ENCODE data around the gene SHISA9.
"Not testable (repeated sequence)": the region's sequence is repeated elsewhere in the genome, so short reads cannot be mapped to it uniquely, and the experiment has no call there.

The SHISA9 gene
- 0 reads per million in 2 donors for total RNA-seq

DNA sequence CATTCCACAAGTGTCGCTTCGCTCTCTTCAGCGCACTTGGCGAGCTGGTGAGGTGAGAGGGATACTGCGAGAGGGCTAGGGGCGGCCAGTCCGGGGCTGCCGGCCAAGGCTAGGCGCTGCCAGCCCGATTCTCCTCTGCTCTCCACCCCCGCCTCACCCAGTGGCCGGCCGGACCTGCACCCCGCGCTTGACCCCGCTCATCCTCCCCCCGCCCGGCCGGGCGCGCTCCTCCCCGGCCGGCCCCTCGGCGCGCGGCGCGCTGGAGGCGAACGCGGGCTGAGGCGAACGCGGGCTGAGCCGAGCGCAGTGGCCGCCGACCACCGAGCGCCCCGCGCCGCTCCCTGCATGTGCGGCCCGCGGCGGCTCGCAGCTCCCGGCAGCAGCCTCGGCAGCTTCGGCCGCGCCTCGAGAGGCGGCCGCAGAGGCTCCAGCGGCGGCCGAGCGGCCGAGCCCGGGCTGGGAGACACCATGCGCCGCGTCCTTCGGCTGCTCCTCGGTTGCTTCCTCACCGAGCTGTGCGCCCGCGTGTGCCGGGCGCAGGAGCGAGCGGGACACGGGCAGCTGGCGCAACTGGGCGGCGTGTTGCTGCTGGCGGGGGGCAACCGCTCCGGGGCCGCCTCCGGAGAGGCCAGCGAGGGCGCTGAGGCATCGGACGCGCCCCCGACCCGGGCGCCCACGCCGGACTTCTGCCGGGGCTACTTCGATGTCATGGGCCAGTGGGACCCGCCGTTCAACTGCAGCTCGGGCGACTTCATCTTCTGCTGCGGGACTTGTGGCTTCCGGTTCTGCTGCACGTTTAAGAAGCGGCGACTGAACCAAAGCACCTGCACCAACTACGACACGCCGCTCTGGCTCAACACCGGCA lies at the start of gene SHISA9:
Gene SHISA9, plus strand, starts transcription at position 2 of the 865 bp plus-strand sequence.
- DNase-seq: no peak

DNA sequence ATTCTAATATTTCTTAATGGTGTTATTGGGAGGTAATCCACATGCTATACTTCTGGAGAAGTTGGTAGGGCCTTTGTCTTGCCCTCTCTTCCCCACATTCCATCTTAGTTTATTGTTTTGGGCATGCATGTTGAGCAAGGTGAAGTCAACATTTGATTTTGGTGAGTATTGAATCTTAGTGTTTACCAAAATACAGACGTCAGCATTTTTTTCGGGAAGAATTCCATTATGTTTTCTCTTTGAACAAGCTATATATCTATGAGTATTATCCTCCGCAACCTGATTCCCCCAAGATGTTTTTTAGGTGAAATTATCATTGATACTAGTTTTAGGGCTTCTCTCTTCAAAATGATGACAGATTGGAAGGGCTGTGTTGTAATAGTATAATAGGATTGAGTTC lies 47.4 kb upstream of the SHISA9 start:
- no peak for DNase-seq

- DNase-seq: not testable (repeated sequence)
These were observed 44.0 kb upstream of the SHISA9 start for GRCh38 chr16:12857435-12857834.

DNA sequence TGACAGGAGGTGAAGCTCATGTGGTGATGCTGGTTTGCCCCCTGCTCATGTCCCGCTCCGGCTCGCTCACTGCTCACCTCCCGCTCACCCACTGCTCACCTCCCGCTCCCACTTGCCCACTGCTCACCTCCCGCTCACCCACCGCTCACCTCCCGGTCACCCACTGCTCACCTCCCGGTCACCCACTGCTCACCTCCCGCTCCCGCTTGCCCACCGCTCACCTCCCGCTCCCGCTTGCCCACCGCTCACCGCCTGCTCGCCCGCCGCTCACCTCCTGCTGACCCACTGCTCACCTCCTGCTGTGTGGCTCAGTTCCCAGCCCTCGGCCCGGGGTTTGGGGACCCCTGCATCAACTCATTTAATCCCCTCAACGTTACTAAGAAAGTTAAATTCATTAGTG lies 39.1 kb upstream of the SHISA9 start:
- no peak for DNase-seq

DNA sequence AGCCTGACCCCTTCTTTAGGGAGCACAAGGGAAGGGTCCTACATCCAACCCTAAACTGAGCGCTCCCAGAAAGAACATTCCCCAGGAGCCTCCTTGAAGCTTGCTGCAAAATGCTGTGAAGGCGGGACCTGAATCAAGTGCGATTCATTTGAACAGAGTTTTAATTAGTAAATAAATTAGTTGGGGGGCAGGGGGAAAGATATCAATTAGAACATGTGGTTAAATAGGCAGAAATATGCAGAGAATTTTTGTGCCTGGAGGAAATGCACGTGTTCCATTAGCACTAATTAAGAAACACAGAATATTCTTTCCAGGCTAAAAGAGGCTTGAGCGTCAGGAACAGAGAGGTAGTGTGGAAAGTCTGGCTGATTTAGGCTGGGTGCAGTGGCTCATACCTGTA lies 38.5 kb upstream of the SHISA9 start:
- DNase-seq: no peak

GRCh38 chr16:12866981-12867551 lies 34.3 kb upstream of the SHISA9 start:
- DNase-seq: no peak

- no peak for DNase-seq
These were observed 33.2 kb upstream of the SHISA9 start for GRCh38 chr16:12868169-12868568.

GRCh38 chr16:12868788-12869187 lies 32.6 kb upstream of the SHISA9 start:
- DNase-seq: no peak

GRCh38 chr16:12869698-12870427 lies 31.5 kb upstream of the SHISA9 start:
- no peak for DNase-seq

DNA sequence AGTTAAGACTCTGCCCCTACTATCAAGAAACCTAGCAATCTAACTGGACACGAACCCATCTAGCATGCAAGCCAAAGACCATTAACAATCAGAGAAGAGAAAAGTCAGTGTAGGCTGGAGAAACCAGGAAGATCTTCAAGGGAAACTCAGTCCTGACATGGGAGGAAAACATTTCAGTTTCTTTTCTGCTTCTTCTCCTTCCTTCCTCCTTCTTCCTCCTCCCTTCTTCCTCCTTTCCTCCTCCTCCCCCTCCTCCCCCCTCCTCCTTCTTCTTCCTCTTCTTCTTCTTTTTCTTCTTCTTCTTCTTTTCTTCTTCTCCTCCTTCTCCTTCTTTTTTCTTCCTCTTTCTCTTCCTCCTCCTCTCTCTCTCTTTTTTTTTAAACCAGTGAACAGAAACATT lies 29.6 kb upstream of the SHISA9 start:
- DNase-seq: no peak

DNA sequence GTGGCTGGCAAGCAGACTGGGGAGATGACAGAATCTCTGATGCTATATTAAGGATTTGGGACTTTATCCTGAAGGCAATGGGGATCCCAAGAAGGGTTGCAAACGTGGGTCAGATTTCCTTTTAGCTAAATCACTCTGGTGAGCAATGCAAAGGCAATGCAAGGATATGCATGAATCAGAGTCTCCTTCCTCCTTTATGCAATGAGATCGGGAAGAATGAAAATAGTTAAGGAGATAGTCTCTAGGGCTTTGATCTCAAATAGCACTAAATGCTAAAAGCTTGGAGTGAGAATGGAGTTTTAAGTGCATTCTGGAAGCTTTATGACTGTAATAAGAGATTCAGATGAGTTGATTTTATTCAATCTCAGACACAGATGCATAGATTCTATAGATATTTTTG lies 27.2 kb upstream of the SHISA9 start:
- DNase-seq: no peak

DNA sequence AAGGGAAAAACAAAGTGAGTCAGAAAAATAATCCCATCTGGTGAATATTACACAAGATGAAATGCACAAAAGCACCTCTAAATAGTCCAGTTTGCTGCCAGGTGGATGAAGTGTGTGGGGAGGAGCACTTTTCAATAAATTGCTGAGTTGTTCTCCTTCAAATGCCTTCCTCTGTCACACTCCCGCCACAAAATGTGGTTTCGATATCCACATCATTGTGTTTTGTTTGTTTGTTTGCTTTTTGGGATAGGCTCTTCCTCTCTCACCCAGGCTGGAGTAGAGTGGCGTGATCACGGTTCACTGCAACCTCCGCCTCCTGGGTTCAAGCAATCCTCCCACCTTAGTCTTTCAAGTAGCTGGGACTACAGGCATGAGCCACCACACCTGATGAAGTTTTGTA lies 24.6 kb upstream of the SHISA9 start:
- no peak for DNase-seq

- no peak for DNase-seq
These were observed 22.4 kb upstream of the SHISA9 start for GRCh38 chr16:12878973-12879372.

GRCh38 chr16:12879812-12880211 lies 21.6 kb upstream of the SHISA9 start:
- no peak for DNase-seq

- DNase-seq: no peak
These were observed 20.2 kb upstream of the SHISA9 start for GRCh38 chr16:12881182-12881581.

GRCh38 chr16:12881740-12882139 lies 19.7 kb upstream of the SHISA9 start:
- no peak for DNase-seq

DNA sequence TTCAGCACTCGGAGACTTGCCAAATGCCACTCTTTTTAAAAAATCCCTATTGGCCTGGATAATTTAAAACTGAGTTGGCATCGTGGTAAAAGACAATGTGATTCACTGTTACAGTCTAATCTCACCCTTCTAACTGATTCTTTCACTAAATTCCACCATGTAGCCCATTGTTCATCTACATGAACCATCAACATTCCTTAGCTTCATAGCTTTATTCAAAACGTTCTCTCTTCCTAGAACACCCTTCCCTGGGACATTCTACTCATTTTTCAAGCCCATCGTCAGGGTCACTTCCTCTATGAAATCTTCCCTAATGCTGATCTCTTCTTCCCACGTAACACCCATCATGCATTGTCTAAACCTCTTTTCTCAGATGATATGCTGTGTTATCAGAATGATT lies 15.7 kb upstream of the SHISA9 start:
- no peak for DNase-seq

DNA sequence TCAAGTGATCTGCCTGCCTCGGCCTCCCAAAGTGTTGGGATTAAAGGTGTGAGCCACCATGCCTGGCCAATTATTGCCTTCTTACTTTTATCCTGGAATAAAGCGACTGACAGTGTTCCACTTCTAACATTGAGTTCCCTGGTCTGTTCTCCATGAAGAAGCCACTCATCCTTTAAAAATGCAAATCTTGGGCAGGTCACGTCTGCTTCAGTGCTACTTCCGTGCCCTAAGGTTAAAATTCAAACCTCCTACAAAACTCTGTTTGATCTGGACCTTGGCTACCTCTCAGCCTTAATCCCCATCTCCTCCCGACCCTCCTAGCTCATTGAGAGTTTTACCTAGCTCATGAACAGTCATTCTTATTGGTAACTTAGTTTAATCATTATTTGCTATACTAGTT lies 9.6 kb upstream of the SHISA9 start:
- no peak for DNase-seq

DNA sequence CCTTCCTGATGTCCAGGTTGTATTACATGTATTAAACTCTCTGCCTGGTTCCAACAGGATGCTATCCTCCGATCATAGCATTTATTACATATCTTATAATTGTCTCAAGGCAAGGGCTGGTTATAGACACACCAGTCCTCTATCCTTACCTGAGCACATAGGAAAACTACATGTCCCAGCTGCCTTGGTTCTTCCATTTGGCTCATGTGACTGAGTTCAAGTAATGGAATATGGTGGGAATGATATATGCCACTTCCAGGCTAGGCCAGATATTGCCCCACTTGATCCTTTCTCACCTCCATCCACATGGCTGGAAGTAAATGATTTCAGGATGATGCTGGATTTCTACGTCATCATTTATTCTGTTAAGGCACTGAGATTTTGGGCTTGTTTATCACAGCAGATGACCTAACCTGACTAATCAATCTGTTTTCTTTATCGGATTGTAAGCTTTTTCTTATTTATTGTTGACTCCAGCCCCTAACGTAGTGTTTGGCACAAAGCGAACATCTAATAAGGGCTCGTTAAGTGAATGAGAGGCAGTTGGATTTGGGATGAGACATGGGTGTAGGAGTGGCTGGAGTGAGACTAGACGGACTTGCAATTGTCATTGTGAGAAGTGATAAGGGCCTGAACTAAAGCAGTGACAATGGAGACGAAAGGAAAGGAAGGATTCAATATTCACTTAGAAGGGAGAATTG lies 8.2 kb upstream of the SHISA9 start:
- DNase-seq: no peak

DNA sequence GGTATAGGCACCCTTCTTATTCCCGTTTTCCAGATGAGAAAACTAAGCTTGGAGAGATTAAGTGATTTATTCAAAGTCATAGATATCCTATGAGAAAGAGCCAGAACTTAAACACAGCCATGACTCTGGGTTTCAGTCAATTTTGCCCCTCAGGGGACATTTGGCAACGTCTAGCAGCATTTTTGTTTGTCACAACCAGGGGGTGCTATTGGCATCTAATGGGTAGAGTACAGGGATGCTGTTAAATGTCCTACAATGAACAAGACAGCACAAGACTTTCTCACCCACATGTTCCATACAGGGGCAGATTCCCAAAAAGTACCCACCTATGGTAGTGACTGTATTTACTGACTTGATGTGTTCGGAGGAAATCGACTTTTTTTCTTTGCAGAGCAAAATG lies 4.8 kb upstream of the SHISA9 start:
- DNase-seq: no peak

- DNase-seq: no peak
These were observed 2.8 kb upstream of the SHISA9 start for GRCh38 chr16:12898551-12898950.

GRCh38 chr16:12899529-12900143 lies 1.8 kb upstream of the SHISA9 start:
- DNase-seq: no peak

- no peak for DNase-seq
These were observed 1.2 kb upstream of the SHISA9 start for GRCh38 chr16:12900156-12900555.

All from T-helper 9 cell (primary cell).